NCI-H128 (cell line): ENCODE measurements around the gene SNAP47.

Source experiments
- DNase-seq: peaks from one replicate; lab custom pipeline; 2025; ENCODE audit not compliant: unreplicated experiment; lab: John Stamatoyannopoulos, UW

Gene SNAP47

GRCh38 chr1:227767401-227768124 is 32.3 kb downstream of the SNAP47 start:
- DNase-seq = no peak

DNA sequence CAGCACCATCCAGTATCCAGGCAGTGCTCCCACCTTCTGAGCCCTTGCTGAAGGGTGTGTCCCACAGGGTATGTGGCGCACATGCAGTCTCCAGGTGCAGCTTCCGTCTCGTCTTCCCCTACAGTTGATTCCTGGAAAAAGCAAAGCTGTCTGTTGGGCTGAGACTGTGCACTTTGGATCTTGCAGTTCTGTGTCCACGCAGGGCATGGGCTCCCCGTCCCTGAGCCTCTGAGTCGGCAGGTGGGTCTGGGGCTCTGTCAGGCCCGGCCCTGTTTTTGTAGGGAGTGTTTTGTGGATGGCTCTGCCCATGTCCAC is 32.8 kb downstream of the SNAP47 start:
- DNase-seq = no peak

- DNase-seq = no peak
These were observed 33.4 kb downstream of the SNAP47 start for GRCh38 chr1:227768640-227769039.

- no peak for DNase-seq
These were observed 34.1 kb downstream of the SNAP47 start for GRCh38 chr1:227769047-227769935.

- DNase-seq = no peak
These were observed 34.8 kb downstream of the SNAP47 start for GRCh38 chr1:227769936-227770494.

GRCh38 chr1:227770812-227771211 is 35.6 kb downstream of the SNAP47 start:
- DNase-seq = no peak

- no peak for DNase-seq
These were observed 36.1 kb downstream of the SNAP47 start for GRCh38 chr1:227771326-227771725.

DNA sequence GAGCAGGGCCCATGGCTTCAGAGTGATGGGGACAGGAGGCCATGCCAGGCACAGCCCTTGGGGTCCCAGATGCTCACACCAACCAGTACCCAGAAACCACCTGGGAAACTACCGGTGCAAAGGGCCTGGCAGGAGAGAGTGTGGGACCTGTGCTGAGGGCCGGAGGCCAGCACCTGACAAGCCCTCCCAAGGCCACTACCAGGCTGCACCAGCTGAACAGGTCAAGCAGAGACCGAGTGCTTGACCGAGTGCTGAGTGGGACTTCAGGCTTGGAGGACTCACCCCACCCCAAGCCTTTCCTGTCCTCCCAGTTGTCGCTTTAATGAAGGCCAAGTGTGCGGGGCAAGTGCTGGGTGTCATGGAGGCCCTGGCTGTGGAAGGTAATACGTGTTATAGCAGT is 36.5 kb downstream of the SNAP47 start:
- no peak for DNase-seq

DNA sequence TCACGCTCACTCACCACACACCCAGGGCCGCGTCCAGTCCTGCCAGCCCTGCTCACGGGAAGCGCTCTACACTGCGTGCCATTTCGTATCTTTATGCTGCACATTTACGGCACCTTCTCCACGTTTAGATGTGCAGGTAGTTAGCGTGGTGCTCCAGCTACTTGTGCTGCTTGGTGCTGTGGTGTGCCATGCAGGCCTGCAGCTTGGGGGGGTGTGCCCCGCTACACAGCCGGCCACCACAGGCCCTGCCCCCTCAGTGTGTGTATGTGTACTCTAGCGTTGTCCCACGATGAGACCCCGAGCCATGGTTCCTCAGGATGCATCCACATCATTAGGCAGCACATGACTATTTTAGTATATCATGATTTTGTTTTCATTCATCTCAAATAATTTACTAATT is 38.3 kb downstream of the SNAP47 start:
- no peak for DNase-seq

DNA sequence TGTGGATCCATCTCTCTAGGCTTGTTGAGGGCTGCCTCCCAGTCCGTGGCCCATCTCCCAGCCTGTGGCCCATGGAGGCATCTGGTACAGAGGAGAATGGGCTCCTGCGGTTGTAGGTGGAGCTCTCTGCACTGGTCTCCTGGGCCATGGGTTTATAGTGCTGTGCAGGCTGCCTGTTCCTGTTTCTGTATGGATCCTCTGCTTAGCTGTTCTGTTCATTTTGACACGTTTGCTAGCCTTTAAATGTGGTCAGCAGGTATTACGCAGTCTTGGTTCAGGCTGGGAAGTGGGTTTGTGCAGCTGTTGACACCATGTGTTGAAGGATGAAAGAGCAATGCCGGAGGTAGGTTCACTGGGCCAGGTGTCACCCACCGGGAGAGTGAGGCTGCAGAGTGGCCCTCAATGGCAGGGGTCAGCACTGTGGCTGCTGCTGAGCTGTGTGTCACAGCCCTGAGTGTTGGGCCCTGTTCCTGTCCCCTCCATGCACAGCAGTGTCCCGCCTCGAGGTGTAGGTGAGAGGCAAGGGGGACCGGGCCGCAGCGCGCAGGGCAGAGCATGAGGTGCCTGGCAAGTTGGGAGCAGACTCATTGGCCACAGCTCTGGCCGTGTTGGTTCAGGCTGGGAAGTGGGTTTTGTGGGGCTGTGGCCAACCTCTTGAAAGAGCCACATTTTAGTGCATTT is 39.0 kb downstream of the SNAP47 start:
- DNase-seq = no peak

DNA sequence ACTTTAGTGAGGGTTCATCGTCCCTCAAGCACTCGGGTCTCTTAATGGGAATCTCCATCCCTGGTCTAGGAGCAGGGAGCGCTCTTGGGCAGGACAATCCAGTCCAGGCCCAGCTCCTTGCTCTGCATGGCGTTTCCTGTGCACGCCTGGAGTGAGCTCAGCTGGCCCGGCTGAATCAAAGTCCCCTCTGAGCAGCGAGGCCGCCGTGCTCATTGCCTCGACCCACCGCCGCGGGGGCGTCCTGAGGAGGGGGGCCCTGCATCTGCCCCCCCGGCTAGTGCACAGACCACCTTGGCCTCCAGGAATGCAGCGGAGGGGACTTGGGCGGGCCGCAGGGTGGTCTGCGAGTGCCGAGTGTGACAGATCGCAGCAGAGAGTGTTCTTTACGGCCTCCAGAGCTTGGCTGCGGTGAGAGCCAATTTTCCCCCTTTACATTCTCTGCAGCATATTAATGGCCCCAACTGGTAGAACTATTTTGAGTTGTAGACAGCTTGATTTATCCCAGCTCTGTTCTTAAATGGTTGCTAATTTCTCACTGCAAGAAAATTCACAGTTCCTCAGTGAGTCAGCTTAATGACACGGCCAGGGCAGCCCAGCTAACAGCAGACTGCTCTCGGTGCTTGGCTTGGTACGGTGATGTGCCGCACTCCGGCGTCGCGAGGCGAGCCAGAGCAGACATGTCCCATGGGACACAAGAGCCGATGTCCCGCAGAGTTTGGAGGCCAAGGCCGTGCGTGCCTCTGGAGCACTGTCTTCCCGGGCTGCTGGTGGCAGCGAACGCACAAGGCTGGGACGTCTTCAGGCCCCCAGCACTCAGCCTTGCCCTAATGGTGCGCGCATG is 39.8 kb downstream of the SNAP47 start:
- DNase-seq = no peak

- DNase-seq = no peak
These were observed 40.6 kb downstream of the SNAP47 start for GRCh38 chr1:227775841-227776240.

DNA sequence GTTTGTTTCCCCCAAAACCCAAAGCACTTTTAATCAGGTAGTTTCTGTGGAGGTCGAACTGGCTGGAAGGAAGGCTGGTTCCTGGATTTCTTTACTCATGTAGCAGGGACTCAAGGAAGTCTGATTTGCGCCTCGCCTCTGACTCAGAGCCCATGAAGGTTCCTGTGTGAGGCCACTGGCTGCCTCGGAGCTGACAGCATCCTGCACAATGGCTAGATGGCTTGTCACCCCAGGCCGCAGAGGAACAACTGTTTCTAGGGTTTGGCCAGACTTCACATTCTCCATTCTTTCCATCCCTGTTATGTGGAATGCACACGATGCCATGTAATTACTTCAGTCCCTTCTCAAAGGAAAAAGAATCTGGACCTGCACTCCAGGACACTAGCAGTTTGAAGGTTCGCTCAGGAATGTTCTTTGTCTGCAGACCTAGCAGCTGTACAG is 41.1 kb downstream of the SNAP47 start:
- DNase-seq = no peak

DNA sequence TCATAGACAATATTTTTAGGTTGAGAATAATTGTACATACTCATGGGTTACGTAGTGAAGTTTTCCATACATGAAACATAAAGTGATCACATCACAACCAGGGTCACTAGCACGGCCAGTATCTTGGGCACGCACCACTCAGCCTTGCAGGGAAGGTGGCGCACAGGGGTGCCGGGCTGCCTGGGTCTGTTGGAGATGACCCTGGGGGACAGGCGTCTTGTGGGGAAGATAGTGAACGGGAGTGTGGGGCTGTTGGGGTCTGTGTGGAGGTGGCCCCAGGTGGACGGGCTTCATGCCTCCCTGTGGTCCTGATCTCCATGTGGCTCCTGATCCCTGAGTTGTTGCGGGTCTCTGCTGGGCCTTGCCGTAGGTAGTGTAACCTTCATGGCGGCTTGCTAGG is 41.9 kb downstream of the SNAP47 start:
- DNase-seq = no peak

DNA sequence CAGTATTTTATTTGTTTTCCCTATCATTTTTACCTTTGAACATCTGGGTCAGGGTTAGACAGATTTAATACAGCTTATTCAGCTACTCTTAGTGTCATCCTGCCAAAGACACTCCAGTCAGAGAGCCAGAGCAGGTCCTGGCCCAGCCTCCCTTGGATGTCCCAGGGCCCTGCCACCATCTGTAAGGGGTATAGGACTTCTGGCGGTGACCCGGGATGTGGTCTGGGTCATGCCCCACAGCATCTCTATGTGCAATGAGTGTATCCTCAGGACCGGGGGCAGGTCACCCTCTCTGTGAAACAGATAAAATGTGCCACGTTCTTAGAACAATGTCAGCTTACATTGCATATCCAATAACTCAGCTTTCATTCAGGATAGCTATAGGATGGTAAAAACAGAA is 42.4 kb downstream of the SNAP47 start:
- no peak for DNase-seq

DNA sequence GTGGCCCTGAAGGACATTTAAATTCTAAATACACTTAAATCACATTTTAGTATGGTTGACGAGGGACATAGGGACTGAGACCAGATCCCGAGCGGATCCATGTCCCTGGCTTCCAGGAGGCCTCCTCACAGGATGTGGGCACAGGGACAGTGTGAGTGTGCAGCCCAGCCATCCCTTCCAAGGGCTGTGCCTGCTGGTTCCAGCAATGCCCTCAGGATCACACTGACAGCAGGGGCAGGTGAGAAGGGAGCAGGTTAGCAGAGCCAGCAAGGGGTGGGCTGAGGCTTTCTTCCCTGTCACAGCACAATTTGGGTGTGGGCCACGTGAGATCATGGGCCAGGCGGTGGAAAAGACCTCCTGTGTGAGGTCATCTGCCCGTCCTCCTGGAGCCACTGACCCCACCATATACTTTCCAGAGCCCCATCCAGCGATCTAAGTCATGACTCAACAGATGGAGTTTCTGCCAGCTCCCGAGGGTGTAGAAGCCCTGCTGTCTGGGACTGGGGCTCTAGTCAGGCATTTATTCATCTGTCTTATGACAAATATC is 43.2 kb downstream of the SNAP47 start:
- no peak for DNase-seq

- DNase-seq = no peak
These were observed 43.8 kb downstream of the SNAP47 start for GRCh38 chr1:227779021-227779441.

GRCh38 chr1:227779685-227780084 is 44.5 kb downstream of the SNAP47 start:
- DNase-seq = no peak

DNA sequence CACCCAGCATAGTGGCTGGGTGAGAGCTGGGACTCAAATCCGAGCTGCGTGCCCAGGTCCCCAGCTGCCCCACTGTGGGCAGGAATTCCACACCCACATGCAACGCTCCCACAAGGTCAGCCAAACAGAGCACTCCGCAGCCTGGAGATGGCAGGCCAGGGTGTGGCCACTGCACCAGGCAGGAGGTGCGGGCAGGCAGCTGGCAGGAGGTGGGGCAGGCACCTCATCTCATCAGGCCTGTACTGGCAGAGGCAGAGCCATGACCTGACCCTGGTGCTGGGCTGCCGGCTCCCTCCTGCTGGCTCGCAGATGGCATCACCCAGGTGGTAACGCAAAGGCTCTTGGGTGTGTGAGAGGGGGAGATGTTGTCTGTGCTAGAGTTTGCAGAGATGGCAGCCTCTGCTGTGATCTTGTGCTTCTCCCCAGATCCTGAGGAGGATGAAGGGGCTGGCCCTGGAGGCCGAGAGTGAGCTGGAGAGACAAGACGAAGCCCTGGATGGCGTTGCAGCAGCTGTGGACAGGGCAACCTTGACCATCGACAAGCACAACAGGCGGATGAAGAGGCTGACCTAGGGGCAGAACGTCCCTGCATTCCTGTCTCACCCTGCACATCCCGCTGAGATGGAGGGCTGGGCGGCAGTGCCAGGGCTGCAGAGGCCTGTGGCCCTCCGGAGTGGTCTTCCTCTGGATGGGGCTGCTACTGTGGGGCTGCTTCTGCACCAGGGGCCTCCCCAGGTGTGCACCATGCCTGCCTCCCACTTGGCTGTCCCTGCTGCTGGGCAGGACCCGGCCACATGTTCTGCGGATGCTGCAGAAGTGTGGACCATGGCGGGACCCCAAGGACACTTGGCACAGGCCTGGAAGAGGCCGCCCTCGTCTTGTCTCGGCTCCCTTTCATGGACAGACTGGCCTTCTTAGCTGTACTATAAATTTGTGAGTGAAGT is 45.1 kb downstream of the SNAP47 start:
- no peak for DNase-seq
